IPS-20b (cell line): ENCODE measurements around the gene ATXN1.

Source experiments
- H3K27ac ChIP-seq: one replicate; pipeline ENCODE4 v1.5.1; 2013; ENCODE audit warnings: low read length
- H3K27me3 ChIP-seq: 2 replicates; pipeline ENCODE4 v1.6.1; 2013; ENCODE audit warnings: mild to moderate bottlenecking, low read length, inconsistent platforms; ENCODE audit not compliant: insufficient read depth
- H3K36me3 ChIP-seq: 2 replicates; pipeline ENCODE4 v1.6.1; 2013; ENCODE audit warnings: low read depth, mild to moderate bottlenecking, inconsistent platforms, low read length, moderate library complexity; ENCODE audit not compliant: insufficient read depth
- H3K4me1 ChIP-seq: 2 replicates; pipeline ENCODE4 v1.6.1; 2013; ENCODE audit warnings: mild to moderate bottlenecking, control low read depth, inconsistent platforms, low read length, moderate library complexity; ENCODE audit not compliant: insufficient read depth
- H3K4me3 ChIP-seq: 2 replicates; pipeline ENCODE4 v1.5.1; 2013; ENCODE audit warnings: mild to moderate bottlenecking, low read length, inconsistent platforms
- H3K9ac ChIP-seq: 2 replicates; pipeline ENCODE4 v1.6.1; 2013; ENCODE audit warnings: low read depth, mild to moderate bottlenecking, inconsistent platforms, low read length, moderate library complexity
- H3K9me3 ChIP-seq: 2 replicates; pipeline ENCODE4 v1.6.1; 2013; ENCODE audit warnings: mild to moderate bottlenecking, low read depth, low read length, inconsistent platforms; ENCODE audit not compliant: insufficient read depth

Gene ATXN1

DNA sequence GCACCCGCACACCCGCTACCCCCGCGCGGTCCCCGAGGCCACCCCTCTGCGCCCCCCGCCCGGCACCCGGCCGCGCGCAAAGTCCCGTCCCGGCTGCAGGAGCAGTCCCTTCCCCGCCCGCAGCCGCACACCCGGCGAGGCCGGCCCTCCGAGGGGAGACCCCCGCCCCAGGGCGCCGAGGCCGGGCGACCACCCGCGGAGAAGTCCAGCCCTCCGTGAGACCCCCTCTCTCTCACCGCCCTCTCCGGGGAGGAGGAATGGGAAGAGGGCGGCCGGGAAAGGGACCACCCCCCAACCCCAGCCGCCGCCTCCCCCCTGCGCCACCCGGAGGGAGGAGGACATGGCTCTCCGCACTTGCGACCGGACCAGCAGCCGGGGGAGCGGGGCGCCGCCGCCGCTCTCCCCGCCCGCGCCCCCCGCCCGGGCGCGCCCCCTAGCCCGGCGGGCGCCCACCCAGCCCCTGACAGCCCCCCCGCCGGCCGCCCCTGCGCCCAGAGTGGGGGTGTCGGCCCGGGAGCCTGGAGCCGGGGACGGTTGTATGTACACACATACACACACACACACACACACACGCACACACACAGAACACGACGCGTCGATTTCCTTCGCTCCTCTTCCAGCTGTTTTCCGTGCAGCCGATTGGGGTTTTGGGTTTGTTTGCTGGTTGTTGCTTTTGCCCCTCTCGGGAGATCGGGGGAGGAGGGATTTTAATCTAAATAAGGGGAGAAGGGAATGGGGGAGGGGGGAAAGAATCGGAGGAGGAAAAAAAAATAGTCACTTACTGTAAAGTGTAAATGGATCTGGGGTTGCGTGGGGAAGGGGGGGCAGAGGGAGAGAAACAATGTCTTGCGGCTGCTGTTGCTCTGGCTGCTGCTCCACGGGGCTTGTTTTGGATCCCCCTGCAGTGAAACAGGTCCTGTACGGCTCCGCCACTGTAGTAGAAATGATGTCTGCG lies at the start of gene ATXN1:
Gene ATXN1 (minus strand): TSS at position 945 of the 955 bp plus-strand sequence.
- Histone ChIP-seq H3K9me3 (no peaks in the 10 kb centered on the region), H3K27me3 (peaks cover 40% of the 10 kb centered on the region), H3K9ac (peak within 1 kb of the TSS; percentile 71; the same call in 1 of the 2 replicates), H3K4me3 (peak within 1 kb of the TSS; percentile 88), H3K36me3 (no peaks in the 10 kb centered on the region), H3K4me1 (peaks cover 18% of the 10 kb centered on the region), H3K27ac (no peak within 1 kb of the TSS)

DNA sequence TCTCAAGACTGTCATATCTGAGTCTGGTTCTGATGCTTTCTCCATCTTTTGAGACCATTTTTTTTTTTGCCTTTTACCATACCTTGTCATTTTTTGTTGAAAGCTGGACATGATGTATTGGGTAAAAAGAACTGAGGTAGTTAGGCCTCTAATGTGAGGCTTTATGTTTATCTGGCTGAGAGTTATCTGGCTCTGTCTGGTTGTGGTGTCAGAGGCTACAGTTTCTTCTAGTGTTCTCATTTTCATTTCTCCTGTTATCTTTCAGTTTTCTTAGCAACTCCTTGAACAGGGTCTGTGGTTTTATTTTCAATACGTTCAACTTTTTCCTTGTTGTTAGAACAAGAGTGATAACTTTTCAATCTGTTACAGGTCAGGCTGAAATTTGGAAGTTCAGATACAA lies 49.2 kb upstream of the ATXN1 start:
- no peak overlapping the region for H3K9ac ChIP-seq
- no peaks in the 10 kb centered on the region for H3K27me3 ChIP-seq
- H3K36me3 ChIP-seq, result no peaks in the 10 kb centered on the region
- H3K4me1 ChIP-seq, result peaks cover 4% of the 10 kb centered on the region; the same call in 1 of the 2 replicates
- peaks cover 20% of the 10 kb centered on the region for H3K9me3 ChIP-seq
- no peak overlapping the region for H3K4me3 ChIP-seq
- no peak overlapping the region for H3K27ac ChIP-seq

DNA sequence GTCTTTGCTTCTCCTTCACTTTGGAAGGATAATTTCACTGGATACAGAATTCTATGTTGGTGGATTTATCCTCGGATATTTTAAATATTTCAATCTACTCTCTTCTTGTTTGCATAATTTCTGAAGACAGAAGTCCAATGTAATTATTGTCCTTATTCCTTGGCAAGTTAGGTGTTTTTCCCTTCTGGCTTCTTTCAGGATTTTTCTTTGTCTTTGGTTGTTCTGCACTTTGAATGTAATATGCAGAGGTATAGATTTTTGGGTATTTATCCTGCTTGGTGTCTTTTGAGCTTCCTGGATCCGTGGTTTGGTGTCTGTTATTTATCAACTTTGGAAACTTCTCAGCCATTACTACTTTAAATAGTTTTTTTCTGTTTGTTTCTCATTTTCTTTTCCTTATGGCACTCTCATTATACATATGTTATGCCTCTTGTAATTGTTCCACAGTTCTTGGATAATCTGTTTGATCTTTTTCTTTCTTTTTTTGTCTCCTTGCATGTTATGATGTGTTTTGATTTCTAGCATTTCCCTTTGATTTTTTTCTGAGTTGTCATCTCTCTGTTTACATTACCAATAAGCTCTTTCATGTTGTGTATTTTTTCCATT lies 48.6 kb upstream of the ATXN1 start:
- Histone ChIP-seq H3K27me3 (no peaks in the 10 kb centered on the region), H3K36me3 (no peaks in the 10 kb centered on the region), H3K27ac (no peak overlapping the region), H3K4me3 (no peak overlapping the region), H3K9ac (no peak overlapping the region), H3K9me3 (peaks cover 20% of the 10 kb centered on the region), H3K4me1 (peaks cover 7% of the 10 kb centered on the region; the same call in 1 of the 2 replicates)

DNA sequence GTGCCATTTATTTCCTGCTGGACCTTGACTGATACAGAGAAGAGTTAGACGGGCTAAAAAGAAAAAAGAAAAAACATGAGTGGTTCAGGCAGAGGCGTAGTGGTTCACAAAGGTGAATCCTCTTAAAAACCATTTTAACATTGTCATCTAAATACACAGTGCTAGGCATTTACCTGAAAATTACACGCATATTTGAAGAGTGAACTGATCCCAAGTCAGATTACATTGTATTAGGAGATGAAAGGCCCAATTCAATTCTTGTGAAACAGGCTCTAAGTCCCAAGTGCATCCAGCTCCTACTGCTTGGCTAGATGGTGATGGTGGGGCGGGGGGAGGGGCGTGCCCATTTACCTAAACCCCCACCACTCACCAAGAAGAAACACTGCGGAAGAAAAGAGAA lies 46.7 kb upstream of the ATXN1 start:
- no peaks in the 10 kb centered on the region for H3K36me3 ChIP-seq
- no peak overlapping the region for H3K9ac ChIP-seq
- H3K27ac ChIP-seq, result no peak overlapping the region
- no peaks in the 10 kb centered on the region for H3K27me3 ChIP-seq
- H3K4me3 ChIP-seq, result no peak overlapping the region
- peaks cover 16% of the 10 kb centered on the region for H3K9me3 ChIP-seq
- peaks cover 24% of the 10 kb centered on the region for H3K4me1 ChIP-seq

DNA sequence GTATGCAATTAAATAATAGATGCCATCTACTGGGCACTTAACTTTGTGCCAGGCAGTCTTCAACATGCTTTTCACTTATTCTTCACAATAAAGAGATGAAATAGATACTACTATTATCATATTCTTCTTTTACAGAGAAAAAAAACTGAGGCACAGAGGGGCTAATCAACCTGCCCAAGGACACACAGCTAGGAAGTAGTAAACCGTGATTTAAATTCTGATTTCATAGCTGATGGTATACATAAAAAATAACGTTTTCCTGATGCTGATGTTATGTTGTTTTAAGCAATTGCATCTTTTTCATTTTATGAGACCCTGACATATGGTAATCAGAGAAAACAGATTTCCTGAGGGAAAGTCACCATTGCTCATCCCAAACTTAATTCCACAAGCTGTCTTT lies 45.1 kb upstream of the ATXN1 start:
- Histone ChIP-seq H3K9me3 (peaks cover 7% of the 10 kb centered on the region; the same call in 1 of the 2 replicates), H3K4me1 (peaks cover 25% of the 10 kb centered on the region), H3K36me3 (no peaks in the 10 kb centered on the region), H3K27ac (no peak overlapping the region), H3K9ac (no peak overlapping the region), H3K27me3 (no peaks in the 10 kb centered on the region), H3K4me3 (no peak overlapping the region)

DNA sequence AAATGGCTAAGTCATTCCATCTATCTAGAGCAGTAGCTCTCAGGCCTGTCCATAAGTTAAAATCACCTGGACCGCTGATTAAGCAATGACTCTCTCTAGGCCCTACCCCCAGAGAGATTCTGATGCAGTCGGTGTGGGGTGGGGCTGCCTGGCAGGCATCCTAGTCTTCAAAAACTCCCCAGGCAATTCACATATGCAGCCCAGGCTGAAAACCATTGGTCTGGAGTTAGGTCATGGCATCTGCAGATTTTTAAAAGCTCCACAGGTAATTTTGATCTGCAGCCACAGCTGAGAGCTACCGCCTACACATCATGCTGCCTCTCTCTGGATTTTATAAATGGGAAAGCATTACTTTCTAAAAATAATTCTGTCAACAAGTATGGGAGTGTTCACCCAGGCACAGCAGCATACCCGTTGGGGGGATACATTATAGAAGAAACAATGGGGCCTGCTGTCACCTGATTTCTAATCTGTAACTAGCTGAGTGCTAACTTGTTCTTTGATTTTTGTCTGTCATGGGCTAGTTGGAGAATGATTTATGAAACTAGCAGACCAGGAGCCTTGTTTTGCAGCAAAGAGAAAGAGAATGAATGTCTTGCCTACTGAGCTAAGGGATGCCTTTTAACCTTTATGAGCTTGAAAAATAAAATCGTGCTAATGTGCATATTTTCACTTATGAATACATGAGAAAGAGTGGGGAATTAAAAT lies 44.1 kb upstream of the ATXN1 start:
- Histone ChIP-seq H3K27me3 (no peaks in the 10 kb centered on the region), H3K4me1 (peaks cover 25% of the 10 kb centered on the region), H3K36me3 (no peaks in the 10 kb centered on the region), H3K9ac (no peak overlapping the region), H3K4me3 (no peak overlapping the region; the same call in 1 of the 2 replicates), H3K27ac (no peak overlapping the region), H3K9me3 (peaks cover 6% of the 10 kb centered on the region; the same call in 1 of the 2 replicates)

DNA sequence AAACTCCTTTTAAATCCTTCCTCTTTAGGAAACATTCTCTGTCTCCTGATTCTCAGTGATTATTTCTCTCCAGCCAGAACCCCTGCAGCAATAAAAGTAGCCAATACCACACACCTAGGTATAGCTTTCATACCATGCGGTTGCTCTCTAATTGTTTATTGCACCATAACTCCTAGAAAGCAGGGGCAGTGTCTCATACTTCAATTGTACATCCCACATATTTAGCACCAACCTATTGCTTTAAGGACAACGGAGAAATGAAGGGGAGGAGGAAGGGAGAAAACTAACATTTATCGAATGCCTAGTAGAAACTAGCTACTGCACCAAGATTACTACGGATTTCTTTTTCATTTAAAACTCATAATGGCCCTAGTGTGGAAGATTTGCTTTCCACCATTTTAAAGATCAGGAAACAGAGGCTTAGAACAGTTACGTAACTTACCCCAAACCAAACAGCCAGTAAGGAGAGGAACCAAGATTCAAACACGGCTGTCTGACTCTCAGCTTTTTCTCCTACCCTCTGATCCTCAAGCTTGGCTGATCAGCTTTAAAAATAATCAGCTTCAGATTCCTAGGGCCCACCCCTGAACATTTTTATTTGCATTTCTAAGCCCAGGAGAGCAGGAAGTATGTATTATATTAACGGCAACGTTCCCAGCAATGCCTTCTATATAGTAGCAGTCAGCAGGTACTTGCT lies 43.4 kb upstream of the ATXN1 start:
- Histone ChIP-seq H3K36me3 (no peaks in the 10 kb centered on the region), H3K4me1 (peaks cover 25% of the 10 kb centered on the region), H3K9me3 (no peaks in the 10 kb centered on the region), H3K27ac (no peak overlapping the region), H3K4me3 (peak overlapping the region; percentile 60; the same call in 1 of the 2 replicates), H3K9ac (peak overlapping the region; percentile 67; the same call in 1 of the 2 replicates), H3K27me3 (no peaks in the 10 kb centered on the region)

DNA sequence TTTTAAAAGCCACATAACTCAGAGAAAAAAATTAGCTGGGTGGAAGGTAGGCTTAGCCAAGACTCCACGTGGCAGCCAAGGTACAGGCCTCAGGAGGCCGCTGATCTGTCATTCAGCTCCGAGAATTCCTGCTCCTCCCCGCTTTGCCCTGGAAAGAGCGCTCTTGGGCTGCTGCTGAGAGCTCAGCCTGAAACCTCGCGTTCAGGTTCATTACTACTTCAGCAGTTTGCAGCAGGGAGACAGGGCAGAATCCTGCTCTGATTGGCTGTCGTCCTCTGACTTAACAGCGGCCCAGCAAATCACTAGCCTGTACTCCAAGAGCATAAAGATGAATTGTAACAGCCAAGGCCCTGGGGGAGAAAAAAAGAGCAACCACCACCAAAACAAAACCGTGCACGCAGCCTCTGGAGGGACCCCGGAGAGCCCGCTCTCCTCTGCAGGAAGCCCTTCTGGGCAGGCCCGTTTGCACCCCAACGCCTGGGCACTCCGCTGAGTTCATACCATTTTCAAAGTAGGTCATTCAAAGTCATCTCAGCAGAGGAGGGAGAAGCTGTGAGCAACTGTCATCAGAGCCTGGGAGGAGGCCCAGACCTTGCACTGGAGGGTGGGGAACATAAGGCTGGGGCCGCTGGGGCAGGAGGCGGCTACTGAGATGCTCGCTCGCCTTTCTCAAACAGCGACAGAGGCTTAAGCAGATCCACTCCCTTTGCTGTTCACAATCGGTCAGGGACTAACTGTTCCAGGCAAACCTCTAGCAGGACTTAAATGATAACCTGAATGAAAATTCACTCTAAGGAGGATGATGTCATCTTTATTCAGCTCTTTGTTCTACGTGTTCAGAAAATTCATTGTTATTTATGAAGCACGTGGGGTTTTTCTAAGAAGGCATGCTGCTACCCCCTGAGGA lies 42.3 kb upstream of the ATXN1 start:
- H3K27ac ChIP-seq, result peak overlapping the region; percentile 33
- H3K9me3 ChIP-seq, result no peaks in the 10 kb centered on the region
- peak overlapping the region; percentile 67; the same call in 1 of the 2 replicates for H3K9ac ChIP-seq
- no peaks in the 10 kb centered on the region for H3K36me3 ChIP-seq
- no peaks in the 10 kb centered on the region for H3K27me3 ChIP-seq
- peaks cover 25% of the 10 kb centered on the region for H3K4me1 ChIP-seq
- H3K4me3 ChIP-seq, result peak overlapping the region; percentile 60

DNA sequence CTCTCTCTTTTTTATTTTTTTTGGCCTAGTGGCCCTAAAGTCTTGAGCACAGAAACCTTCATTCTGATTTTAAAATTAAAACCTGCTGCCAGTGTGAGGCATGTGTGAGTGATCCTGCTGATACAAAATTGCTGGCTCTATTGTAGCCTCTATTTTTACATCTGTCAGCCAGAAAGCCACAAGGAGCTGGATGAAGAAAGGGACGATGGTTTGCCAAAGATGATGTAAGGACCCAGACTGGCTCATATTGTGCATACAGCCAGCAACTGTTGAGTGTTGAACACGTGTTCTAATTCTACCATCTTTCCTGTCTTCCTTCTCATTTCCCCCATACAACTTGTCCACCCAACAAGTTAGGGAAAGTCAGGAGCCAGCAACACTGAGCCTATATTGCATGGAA lies 40.8 kb upstream of the ATXN1 start:
- Histone ChIP-seq H3K4me1 (peaks cover 25% of the 10 kb centered on the region), H3K36me3 (no peaks in the 10 kb centered on the region), H3K4me3 (no peak overlapping the region), H3K27me3 (no peaks in the 10 kb centered on the region), H3K27ac (no peak overlapping the region), H3K9me3 (no peaks in the 10 kb centered on the region), H3K9ac (no peak overlapping the region)

DNA sequence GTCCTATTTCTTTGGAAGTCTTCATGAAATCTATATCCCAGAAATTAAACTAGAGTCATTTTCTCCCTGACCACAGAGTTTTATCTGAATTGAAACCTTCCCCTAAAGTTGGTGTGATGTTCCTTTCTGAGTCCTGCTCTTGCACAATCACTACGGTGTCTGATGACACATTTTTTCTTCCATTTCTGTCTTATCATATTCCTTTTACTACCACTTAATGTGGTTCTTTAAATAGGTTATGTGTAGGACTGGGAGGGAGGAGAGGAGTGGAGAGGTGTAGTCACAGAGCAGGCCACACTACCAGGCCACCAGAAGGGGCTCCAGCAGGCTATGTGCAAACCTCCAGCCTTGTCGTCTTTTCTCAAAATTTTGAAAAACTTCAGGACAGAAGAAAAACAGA lies 39.7 kb upstream of the ATXN1 start:
- no peaks in the 10 kb centered on the region for H3K36me3 ChIP-seq
- peaks cover 25% of the 10 kb centered on the region for H3K4me1 ChIP-seq
- no peaks in the 10 kb centered on the region for H3K27me3 ChIP-seq
- H3K27ac ChIP-seq, result no peak overlapping the region
- H3K9me3 ChIP-seq, result no peaks in the 10 kb centered on the region
- H3K9ac ChIP-seq, result no peak overlapping the region
- no peak overlapping the region for H3K4me3 ChIP-seq
